Mucosa of stomach (tissue), 1 donor: ENCODE results near the gene TGM6.

Experiments used
- H3K27me3 ChIP-seq: one replicate; pipeline ENCODE4 v1.7.0; 2013; ENCODE audit warnings: mild to moderate bottlenecking, low read length; ENCODE audit not compliant: control insufficient read depth, insufficient read depth
- H3K36me3 ChIP-seq: one replicate; pipeline ENCODE4 v1.7.0; 2013; ENCODE audit warnings: low read length; ENCODE audit not compliant: control insufficient read depth, insufficient read depth
- H3K4me1 ChIP-seq: one replicate; pipeline ENCODE4 v1.7.0; 2013; ENCODE audit warnings: mild to moderate bottlenecking, low read length; ENCODE audit not compliant: control insufficient read depth, insufficient read depth
- H3K4me3 ChIP-seq: one replicate; pipeline ENCODE4 v1.7.0; 2013; ENCODE audit warnings: low read length
- H3K9ac ChIP-seq: one replicate; pipeline ENCODE4 v1.7.0; 2013; ENCODE audit warnings: mild to moderate bottlenecking, low read length, moderate library complexity
- H3K9me3 ChIP-seq: one replicate; pipeline ENCODE4 v1.7.0; 2013; ENCODE audit warnings: mild to moderate bottlenecking, low read length, moderate library complexity; ENCODE audit not compliant: control insufficient read depth
- donor health status: Pancreatic carcinoma.

The TGM6 gene

GRCh38 chr20:2365666-2366065 lies 15.0 kb upstream of the TGM6 start:
- no peaks in the 10 kb centered on the region for H3K4me1 ChIP-seq
- H3K27me3 ChIP-seq: no peaks in the 10 kb centered on the region
- no peaks in the 10 kb centered on the region for H3K36me3 ChIP-seq
- no peak overlapping the region for H3K9ac ChIP-seq
- H3K9me3 ChIP-seq: no peaks in the 10 kb centered on the region
- no peak overlapping the region for H3K4me3 ChIP-seq

GRCh38 chr20:2368621-2369020 lies 12.1 kb upstream of the TGM6 start:
- H3K36me3 ChIP-seq: no peaks in the 10 kb centered on the region
- H3K9ac ChIP-seq: no peak overlapping the region
- H3K4me3 ChIP-seq: no peak overlapping the region
- no peaks in the 10 kb centered on the region for H3K4me1 ChIP-seq
- H3K27me3 ChIP-seq: no peaks in the 10 kb centered on the region
- no peaks in the 10 kb centered on the region for H3K9me3 ChIP-seq

- H3K4me1 ChIP-seq: no peaks in the 10 kb centered on the region
- no peaks in the 10 kb centered on the region for H3K9me3 ChIP-seq
- no peak overlapping the region for H3K4me3 ChIP-seq
- no peaks in the 10 kb centered on the region for H3K36me3 ChIP-seq
- no peak overlapping the region for H3K9ac ChIP-seq
- no peaks in the 10 kb centered on the region for H3K27me3 ChIP-seq
These were observed 7.6 kb upstream of the TGM6 start for GRCh38 chr20:2373098-2373497.

- Histone ChIP-seq H3K27me3 (no peaks in the 10 kb centered on the region), H3K9ac (no peak overlapping the region), H3K4me1 (no peaks in the 10 kb centered on the region), H3K36me3 (no peaks in the 10 kb centered on the region), H3K4me3 (no peak overlapping the region), H3K9me3 (no peaks in the 10 kb centered on the region)
These were observed 6.2 kb upstream of the TGM6 start for GRCh38 chr20:2374346-2375125.

GRCh38 chr20:2378893-2379292 lies 1.8 kb upstream of the TGM6 start:
- no peaks in the 10 kb centered on the region for H3K27me3 ChIP-seq
- H3K36me3 ChIP-seq: no peaks in the 10 kb centered on the region
- H3K4me1 ChIP-seq: no peaks in the 10 kb centered on the region
- H3K9ac ChIP-seq: no peak overlapping the region
- H3K9me3 ChIP-seq: no peaks in the 10 kb centered on the region
- H3K4me3 ChIP-seq: no peak overlapping the region

- no peaks in the 10 kb centered on the region for H3K9me3 ChIP-seq
- H3K36me3 ChIP-seq: no peaks in the 10 kb centered on the region
- no peaks in the 10 kb centered on the region for H3K4me1 ChIP-seq
- H3K9ac ChIP-seq: no peak overlapping the region
- no peaks in the 10 kb centered on the region for H3K27me3 ChIP-seq
- no peak overlapping the region for H3K4me3 ChIP-seq
These were observed 1.0 kb upstream of the TGM6 start for GRCh38 chr20:2379511-2380229.

GRCh38 chr20:2381303-2381702 lies 602 bp downstream of the TGM6 start:
- no peak overlapping the region for H3K9ac ChIP-seq
- no peaks in the 10 kb centered on the region for H3K36me3 ChIP-seq
- no peaks in the 10 kb centered on the region for H3K4me1 ChIP-seq
- H3K27me3 ChIP-seq: no peaks in the 10 kb centered on the region
- H3K4me3 ChIP-seq: no peak overlapping the region
- no peaks in the 10 kb centered on the region for H3K9me3 ChIP-seq

GRCh38 chr20:2382833-2383232 lies 2.1 kb downstream of the TGM6 start:
- H3K9ac ChIP-seq: no peak overlapping the region
- no peaks in the 10 kb centered on the region for H3K36me3 ChIP-seq
- no peaks in the 10 kb centered on the region for H3K27me3 ChIP-seq
- no peaks in the 10 kb centered on the region for H3K4me1 ChIP-seq
- no peak overlapping the region for H3K4me3 ChIP-seq
- H3K9me3 ChIP-seq: no peaks in the 10 kb centered on the region

- Histone ChIP-seq H3K27me3 (no peaks in the 10 kb centered on the region), H3K4me3 (no peak overlapping the region), H3K9ac (no peak overlapping the region), H3K36me3 (no peaks in the 10 kb centered on the region), H3K4me1 (no peaks in the 10 kb centered on the region), H3K9me3 (no peaks in the 10 kb centered on the region)
These were observed 4.3 kb downstream of the TGM6 start for GRCh38 chr20:2385026-2385425.

GRCh38 chr20:2385496-2385895 lies 4.8 kb downstream of the TGM6 start:
- no peaks in the 10 kb centered on the region for H3K36me3 ChIP-seq
- no peaks in the 10 kb centered on the region for H3K27me3 ChIP-seq
- no peaks in the 10 kb centered on the region for H3K4me1 ChIP-seq
- H3K4me3 ChIP-seq: no peak overlapping the region
- no peak overlapping the region for H3K9ac ChIP-seq
- no peaks in the 10 kb centered on the region for H3K9me3 ChIP-seq

- no peak overlapping the region for H3K9ac ChIP-seq
- H3K27me3 ChIP-seq: no peaks in the 10 kb centered on the region
- H3K4me1 ChIP-seq: no peaks in the 10 kb centered on the region
- no peaks in the 10 kb centered on the region for H3K9me3 ChIP-seq
- H3K4me3 ChIP-seq: no peak overlapping the region
- no peaks in the 10 kb centered on the region for H3K36me3 ChIP-seq
These were observed 5.9 kb downstream of the TGM6 start for GRCh38 chr20:2386516-2387179.

GRCh38 chr20:2387180-2387577 lies 6.5 kb downstream of the TGM6 start:
- Histone ChIP-seq H3K9ac (no peak overlapping the region), H3K27me3 (no peaks in the 10 kb centered on the region), H3K9me3 (no peaks in the 10 kb centered on the region), H3K4me1 (no peaks in the 10 kb centered on the region), H3K36me3 (no peaks in the 10 kb centered on the region), H3K4me3 (no peak overlapping the region)
